ENCODE data around the gene ATXN1. TPM values are rescaled to one million over a fixed set of nuclear protein-coding genes. Genes with fewer than 3 reads are reported as not detected.
A peak's percentile ranks its signal among the peaks of the same experiment; 100 is the strongest.

ATXN1 gene
- total RNA-seq, 1 donor from 2014 or later = 18.4 TPM

DNA sequence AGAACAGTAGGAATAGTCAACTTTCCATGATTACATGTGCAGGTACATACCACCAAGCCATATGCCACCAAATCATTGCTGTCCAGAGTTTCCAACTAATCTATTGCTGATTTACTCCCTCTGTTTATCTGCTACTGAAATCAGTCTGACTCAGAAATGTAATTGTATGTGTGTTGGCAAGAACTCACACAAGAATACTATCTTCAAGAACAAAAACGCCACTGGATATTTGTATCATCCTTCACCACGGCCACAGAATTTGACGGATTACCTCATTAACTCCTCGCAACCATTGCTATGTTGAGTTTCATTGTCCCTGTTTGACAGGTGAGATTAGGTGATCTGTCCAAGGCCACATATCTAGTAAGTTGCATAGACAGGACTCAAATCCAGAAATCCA, 363.6 kb downstream of the ATXN1 start:
- no peaks in the 10 kb centered on the region for H3K27me3 ChIP-seq (ENCODE audit: control insufficient read depth, insufficient read depth, low read length)
- DNase-seq (ENCODE audit: low read depth) = no peak
- no peaks in the 10 kb centered on the region for H3K36me3 ChIP-seq (ENCODE audit: control insufficient read depth, insufficient read depth, low read length)
- TF ChIP-seq CTCF (IDR thresholded peaks at IDR 0.05; ENCODE audit: insufficient read depth, low read length, severe bottlenecking) = no peak
- FAIRE-seq = no peak
- no peak overlapping the region for H3K4me3 ChIP-seq (ENCODE audit: low read depth, low read length)

- H3K4me3 ChIP-seq (ENCODE audit: low read depth, low read length) = no peak overlapping the region
- H3K36me3 ChIP-seq (ENCODE audit: control insufficient read depth, insufficient read depth, low read length) = no peaks in the 10 kb centered on the region
- no peak for TF ChIP-seq CTCF (IDR thresholded peaks at IDR 0.05; ENCODE audit: insufficient read depth, low read length, severe bottlenecking)
- peak; percentile 24 for DNase-seq (ENCODE audit: low read depth)
- no peaks in the 10 kb centered on the region for H3K27me3 ChIP-seq (ENCODE audit: control insufficient read depth, insufficient read depth, low read length)
- no peak for FAIRE-seq
Observed at GRCh38 chr6:16396497-16397319, 364.6 kb downstream of the ATXN1 start.

GRCh38 chr6:16394632-16395031, 366.6 kb downstream of the ATXN1 start:
- no peak for TF ChIP-seq CTCF (IDR thresholded peaks at IDR 0.05; ENCODE audit: insufficient read depth, low read length, severe bottlenecking)
- DNase-seq (ENCODE audit: low read depth) (no peak), FAIRE-seq (no peak)
- Histone ChIP-seq H3K36me3 (ENCODE audit: control insufficient read depth, insufficient read depth, low read length) (no peaks in the 10 kb centered on the region), H3K4me3 (ENCODE audit: low read depth, low read length) (no peak overlapping the region), H3K27me3 (ENCODE audit: control insufficient read depth, insufficient read depth, low read length) (no peaks in the 10 kb centered on the region)

DNA sequence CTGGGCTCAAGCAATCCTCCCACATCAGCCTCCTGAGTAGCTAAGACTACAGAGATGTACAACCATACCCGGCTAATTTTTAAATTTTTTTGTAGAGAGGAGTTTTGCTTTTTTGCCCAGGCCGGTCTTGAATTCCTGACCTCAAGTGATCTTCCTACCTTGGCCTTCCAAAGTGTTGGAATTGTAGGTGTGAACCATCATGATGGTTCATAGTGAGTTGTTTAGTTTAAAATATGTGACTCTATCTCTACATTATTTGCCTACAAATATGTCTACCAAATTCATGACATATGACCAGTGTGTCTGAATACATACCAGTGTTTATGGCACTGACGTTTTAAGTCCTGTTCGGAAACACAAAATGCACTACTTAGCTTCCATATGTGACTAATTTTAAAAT, 367.9 kb downstream of the ATXN1 start:
- no peak for DNase-seq (ENCODE audit: low read depth)
- Histone ChIP-seq H3K27me3 (ENCODE audit: control insufficient read depth, insufficient read depth, low read length) (no peaks in the 10 kb centered on the region), H3K36me3 (ENCODE audit: control insufficient read depth, insufficient read depth, low read length) (no peaks in the 10 kb centered on the region), H3K4me3 (ENCODE audit: low read depth, low read length) (no peak overlapping the region)
- no peak for FAIRE-seq
- no peak for TF ChIP-seq CTCF (IDR thresholded peaks at IDR 0.05; ENCODE audit: insufficient read depth, low read length, severe bottlenecking)

GRCh38 chr6:16392010-16392409, 369.2 kb downstream of the ATXN1 start:
- Histone ChIP-seq H3K36me3 (ENCODE audit: control insufficient read depth, insufficient read depth, low read length) (no peaks in the 10 kb centered on the region), H3K27me3 (ENCODE audit: control insufficient read depth, insufficient read depth, low read length) (no peaks in the 10 kb centered on the region), H3K4me3 (ENCODE audit: low read depth, low read length) (no peak overlapping the region)
- no peak for DNase-seq (ENCODE audit: low read depth)
- FAIRE-seq = no peak
- TF ChIP-seq CTCF (IDR thresholded peaks at IDR 0.05; ENCODE audit: insufficient read depth, low read length, severe bottlenecking) = no peak
